IMR-90 (cell line): ENCODE data around the gene MARK2. TPM values are rescaled to one million over a fixed set of nuclear protein-coding genes. Genes with fewer than 3 reads are reported as not detected.

Experiments used
- ATAC-seq: fragments of 200-7000 bp; cut with Tn5 transposase; 2 replicates; pipeline ENCODE4 v1.9.1; 2020; ENCODE audit warnings: low read depth, mild to moderate bottlenecking, moderate library complexity
- BruUV-seq: library from RNA; stranded (reverse); fragments of 400-500 nt; replicated peaks from 2 replicates; lab custom pipeline; 2021; lab: Mats Ljungman, UMichigan
- CTCF ChIA-PET: fragments of 300-600 bp; formaldehyde crosslinking; extraction: SDS; loops from one replicate; lab custom pipeline; 2021; ENCODE audit warnings: antibody characterized with exemption; lab: Yijun Ruan, JAX
- POLR2A ChIA-PET: fragments of 300-600 bp; sonication (Branson Sonifier 250); formaldehyde crosslinking; loops from one replicate; lab custom pipeline; 2022; ENCODE audit warnings: antibody characterized with exemption; ENCODE audit not compliant: unreplicated experiment; lab: Charles Lee
- DNase-seq: peaks from one replicate; pipeline ENCODE4 v3.0.0; 2013
- H2AFZ ChIP-seq: replicated peaks from 2 replicates; pipeline ENCODE3; 2013; ENCODE audit warnings: low read length, mild to moderate bottlenecking; ENCODE audit not compliant: poor library complexity
- H2AK5ac ChIP-seq: 2 replicates; pipeline ENCODE4 v1.6.1; 2013; ENCODE audit warnings: low read depth, low read length, inconsistent platforms
- H2AK9ac ChIP-seq: replicated peaks from 2 replicates; pipeline ENCODE3; 2013; ENCODE audit warnings: mild to moderate bottlenecking, low read depth, low read length, moderate library complexity; ENCODE audit not compliant: poor library complexity
- H2BK120ac ChIP-seq: 2 replicates; pipeline ENCODE4 v1.6.1; 2013; ENCODE audit warnings: low read depth, low read length, inconsistent platforms
- H2BK15ac ChIP-seq: 3 replicates; pipeline ENCODE4 v1.6.1; 2013; ENCODE audit warnings: low read depth, low read length, inconsistent platforms
- H2BK20ac ChIP-seq: 2 replicates; pipeline ENCODE4 v1.6.1; 2013; ENCODE audit warnings: low read depth, mild to moderate bottlenecking, inconsistent platforms, low read length, moderate library complexity
- H2BK5ac ChIP-seq: 2 replicates; pipeline ENCODE4 v1.6.1; 2013; ENCODE audit warnings: mild to moderate bottlenecking, low read depth, low read length, inconsistent platforms; ENCODE audit not compliant: poor library complexity, severe bottlenecking
- H3K14ac ChIP-seq: replicated peaks from 2 replicates; pipeline ENCODE4 v1.6.1; 2013; ENCODE audit warnings: low read depth, low read length, inconsistent platforms
- H3K18ac ChIP-seq: 2 replicates; pipeline ENCODE4 v1.6.1; 2013; ENCODE audit warnings: low read depth, low read length, control low read depth
- H3K23ac ChIP-seq: 2 replicates; pipeline ENCODE4 v1.6.1; 2013; ENCODE audit warnings: low read depth, low read length, inconsistent platforms
- H3K27ac ChIP-seq: 2 replicates; pipeline ENCODE4 v1.5.1; 2013; ENCODE audit warnings: mild to moderate bottlenecking, control low read depth, low read length; ENCODE audit not compliant: insufficient read depth
- H3K27me3 ChIP-seq: 2 replicates; pipeline ENCODE4 v1.6.1; 2013; ENCODE audit warnings: low read length; ENCODE audit not compliant: control insufficient read depth, insufficient read depth
- H3K36me3 ChIP-seq: 2 replicates; pipeline ENCODE4 v1.6.1; 2013; ENCODE audit warnings: low read length, mixed read lengths; ENCODE audit not compliant: control insufficient read depth, insufficient read depth
- H3K4ac ChIP-seq: 2 replicates; pipeline ENCODE4 v1.6.1; 2013; ENCODE audit warnings: low read depth, low read length, inconsistent platforms
- H3K4me1 ChIP-seq: 2 replicates; pipeline ENCODE4 v1.6.1; 2013; ENCODE audit warnings: low read length, mixed read lengths; ENCODE audit not compliant: control insufficient read depth, insufficient read depth
- H3K4me2 ChIP-seq: 2 replicates; pipeline ENCODE4 v1.6.1; 2013; ENCODE audit warnings: low read depth, mild to moderate bottlenecking, control low read depth, low read length, moderate library complexity
- H3K4me3 ChIP-seq: 2 replicates; pipeline ENCODE4 v1.5.1; 2013; ENCODE audit warnings: low read depth, mild to moderate bottlenecking, control low read depth, low read length, moderate library complexity; ENCODE audit not compliant: insufficient read depth
- H3K56ac ChIP-seq: 2 replicates; pipeline ENCODE4 v1.6.1; 2013; ENCODE audit warnings: low read length, inconsistent platforms; ENCODE audit not compliant: insufficient read depth; ENCODE audit errors: extremely low read depth
- H3K79me1 ChIP-seq, 2 experiments: 2 replicates each; pipeline ENCODE4 v1.6.1; 2013; ENCODE audit warnings: low read length in 2 of 2, inconsistent platforms in 1 of 2, low read depth in 1 of 2
- H3K9ac ChIP-seq: 2 replicates; pipeline ENCODE4 v1.6.1; 2013; ENCODE audit warnings: low read depth, low read length, control low read depth
- H3K9me1 ChIP-seq: 2 replicates; pipeline ENCODE4 v1.6.1; 2013; ENCODE audit warnings: low read length, inconsistent platforms; ENCODE audit not compliant: insufficient read depth
- H3K9me3 ChIP-seq: 2 replicates; pipeline ENCODE4 v1.6.1; 2013; ENCODE audit warnings: low read length; ENCODE audit not compliant: control insufficient read depth, insufficient read depth
- H4K20me1 ChIP-seq: 2 replicates; pipeline ENCODE4 v1.6.1; 2013; ENCODE audit warnings: low read length, inconsistent platforms; ENCODE audit not compliant: insufficient read depth
- H4K5ac ChIP-seq: 2 replicates; pipeline ENCODE4 v1.6.1; 2013; ENCODE audit warnings: mild to moderate bottlenecking, low read depth, low read length, control low read depth
- H4K8ac ChIP-seq, 2 experiments: 2 replicates each; pipeline ENCODE4 v1.6.1; 2013; ENCODE audit warnings: low read depth in 2 of 2, low read length in 2 of 2, control low read depth in 1 of 2, inconsistent platforms in 1 of 2
- H4K91ac ChIP-seq: 2 replicates; pipeline ENCODE4 v1.6.1; 2013; ENCODE audit warnings: low read depth, low read length, inconsistent platforms; ENCODE audit not compliant: insufficient read depth
- BHLHE40 ChIP-seq: fragments of 150-350 bp; IDR thresholded peaks from 2 replicates; pipeline ENCODE4 v1.6.1; 2016; ENCODE audit warnings: mild to moderate bottlenecking, low read depth, low read length
- CEBPB ChIP-seq: IDR thresholded peaks from 2 replicates; pipeline ENCODE4 v1.6.1; 2012; ENCODE audit warnings: low read depth, low read length, improper control_type of control experiment
- CHD1 ChIP-seq: IDR thresholded peaks from 2 replicates; pipeline ENCODE4 v1.6.1; 2012; ENCODE audit warnings: low read depth, low read length, improper control_type of control experiment
- CTCF ChIP-seq: conservative IDR thresholded peaks from 2 replicates; pipeline ENCODE4 v1.5.1; 2012; ENCODE audit warnings: mild to moderate bottlenecking, low read depth, low read length, improper control_type of control experiment
- ELK1 ChIP-seq: fragments of 150-350 bp; IDR thresholded peaks from 2 replicates; pipeline ENCODE4 v1.6.1; 2016; ENCODE audit warnings: low read depth, mild to moderate bottlenecking, low read length, moderate library complexity, borderline replicate concordance
- FOS ChIP-seq: fragments of 150-350 bp; IDR thresholded peaks from 2 replicates; pipeline ENCODE4 v1.6.1; 2016; ENCODE audit warnings: low read depth, low read length
- MAFK ChIP-seq: IDR thresholded peaks from 2 replicates; pipeline ENCODE4 v1.6.1; 2012; ENCODE audit warnings: low read depth, low read length, improper control_type of control experiment
- MAZ ChIP-seq: IDR thresholded peaks from 2 replicates; pipeline ENCODE4 v1.6.1; 2012; ENCODE audit warnings: low read depth, mild to moderate bottlenecking, low read length, improper control_type of control experiment, moderate library complexity, borderline replicate concordance
- MXI1 ChIP-seq: IDR thresholded peaks from 2 replicates; pipeline ENCODE4 v1.6.1; 2012; ENCODE audit warnings: low read depth, mild to moderate bottlenecking, low read length, moderate library complexity, borderline replicate concordance
- NFE2L2 ChIP-seq: fragments of 150-350 bp; IDR thresholded peaks from 2 replicates; pipeline ENCODE4 v1.6.1; 2016; ENCODE audit warnings: low read depth, mild to moderate bottlenecking, low read length
- POLR2A ChIP-seq: IDR thresholded peaks from 2 replicates; pipeline ENCODE4 v1.6.1; 2012; ENCODE audit warnings: mild to moderate bottlenecking, low read depth, low read length
- RAD21 ChIP-seq: IDR thresholded peaks from 2 replicates; pipeline ENCODE4 v1.6.1; 2012; ENCODE audit warnings: low read length, improper control_type of control experiment
- RCOR1 ChIP-seq: IDR thresholded peaks from 2 replicates; pipeline ENCODE4 v1.6.1; 2012; ENCODE audit warnings: mild to moderate bottlenecking, low read length, improper control_type of control experiment; ENCODE audit not compliant: insufficient replicate concordance
- RFX5 ChIP-seq: IDR thresholded peaks from 2 replicates; pipeline ENCODE4 v1.8.0; 2012; ENCODE audit warnings: low read depth, mild to moderate bottlenecking, low read length, moderate library complexity
- SMC3 ChIP-seq: fragments of 150-350 bp; IDR thresholded peaks from 2 replicates; pipeline ENCODE4 v1.6.1; 2016; ENCODE audit warnings: low read depth, mild to moderate bottlenecking, antibody characterized with exemption, low read length, moderate library complexity
- USF2 ChIP-seq: fragments of 150-350 bp; IDR thresholded peaks from 2 replicates; pipeline ENCODE4 v1.6.1; 2017; ENCODE audit warnings: mild to moderate bottlenecking, antibody characterized with exemption, low read length, low read depth
- WGBS, 2 experiments: methylation state at CpG; one replicate each; pipeline versions ENCODE4 v1.1.5 to v1.1.7; 2013; ENCODE audit warnings: missing lambda C conversion rate in 2 of 2; ENCODE audit not compliant: insufficient read length in 1 of 2; ENCODE audit errors: extremely low coverage in 2 of 2; 5-methylcytosine and 5-hydroxymethylcytosine counted together
- dilution Hi-C: fragments of 300-500 bp; cut with HindIII; formaldehyde crosslinking; loops from one replicate; pipeline ENCODE4 v1.14.3; 2018; ENCODE audit warnings: low sequenced_read_pairs; ENCODE audit not compliant: unreplicated experiment
- in situ Hi-C: fragments of 300-500 bp; cut with MboI; formaldehyde crosslinking; loops from 3 replicates; pipeline ENCODE4 v1.14.3; 2019; ENCODE audit warnings: low sequenced_read_pairs, inconsistent platforms, mixed read lengths
- intact Hi-C: fragments of 100-400 bp; cut with micrococcal nuclease; formaldehyde crosslinking; loops from 2 replicates; pipeline ENCODE4 v1.10.0; 2022
- polyA plus RNA-seq, 3 experiments: library from polyadenylated mRNA; depleted of rRNA; stranded (reverse); fragments of >200 nt; gene quantifications; 2 replicates each; pipeline ENCODE4 v1.2.3, GENCODE V29; 2012; ENCODE audit warnings: low replicate concordance in 1 of 3
- total RNA-seq: library from RNA; depleted of rRNA; stranded (reverse); fragments of >200 nt; gene quantifications from 2 replicates; pipeline ENCODE4 v1.2.3, GENCODE V29; 2012

Gene MARK2
- total and polyA plus RNA-seq, 2 of the 4 experiments (the other 2 are of a cell fraction), result 6.6 to 17.3 TPM

- POLR2A ChIA-PET, result no interaction called here
These were observed 24.6 kb upstream of the MARK2 start for GRCh38 chr11:63814383-63814736.

More at GRCh38 chr11:63814383-63814736, 24.6 kb upstream of the MARK2 start:
- Histone ChIP-seq H3K4me1 (peaks cover 4% of the 10 kb centered on the region), H3K27ac (peak overlapping the region; percentile 95), H3K36me3 (peaks cover 32% of the 10 kb centered on the region), H3K27me3 (no peaks in the 10 kb centered on the region), H2AFZ (peak overlapping the region; percentile 97), H3K9me1 (peaks cover 9% of the 10 kb centered on the region), H3K18ac (no peak overlapping the region), H2BK120ac (no peak overlapping the region), H4K8ac (peak overlapping the region in 1 of 2 experiments; percentile 23; a peak in 1 of 4 replicates), H3K9me3 (no peaks in the 10 kb centered on the region), H3K79me1 (peaks cover 22 to 64% of the 10 kb centered on the region in 2 experiments), H3K23ac (peak overlapping the region; percentile 68), H3K4me3 (peak overlapping the region; percentile 98), H4K20me1 (peaks cover 42% of the 10 kb centered on the region), H3K56ac (no peak overlapping the region), H4K5ac (no peak overlapping the region), H2BK5ac (no peak overlapping the region), H3K9ac (peak overlapping the region; percentile 98), H2AK5ac (peak overlapping the region; percentile 29; the same call in 1 of the 2 replicates), H2BK20ac (no peak overlapping the region), H3K4me2 (peak overlapping the region; percentile 90), H2BK15ac (no peak overlapping the region), H2AK9ac (peak overlapping the region; percentile 99), H4K91ac (no peak overlapping the region), H3K4ac (peak overlapping the region; percentile 56), H3K14ac (peak overlapping the region; percentile 73)
- no CpG with 5 or more reads among the region's 7 CpGs for WGBS, 2 experiments
- in situ Hi-C loops (no loop called here), intact Hi-C loops (loop anchor here (5.0 kb wide), 1 partner anchor 337 kb away; no protein-coding TSS in a partner anchor), dilution Hi-C loops (no loop called here)
- CTCF ChIA-PET, result no interaction called here
- no peak for DNase-seq
- no peak for ATAC-seq
- no TSS peak for BruUV-seq
- TF ChIP-seq NFE2L2 (no peak), ELK1 (no peak), CEBPB (no peak), SMC3 (no peak), RCOR1 (no peak), USF2 (no peak), MXI1 (no peak), CHD1 (no peak), FOS (no peak), RFX5 (no peak), CTCF (no peak), POLR2A (no peak), RAD21 (no peak), MAFK (no peak), MAZ (no peak), BHLHE40 (no peak)
